ELR (cell line): Measurements from ENCODE around the gene GMPS.
"Not testable (repeated sequence)": the region's sequence is repeated elsewhere in the genome, so short reads cannot be mapped to it uniquely, and the experiment has no call there.

Experiments
- DNase-seq: peaks from one replicate; pipeline ENCODE4 v3.0.0-alpha.2; 2015; ENCODE audit warnings: low read depth

GMPS gene

DNA sequence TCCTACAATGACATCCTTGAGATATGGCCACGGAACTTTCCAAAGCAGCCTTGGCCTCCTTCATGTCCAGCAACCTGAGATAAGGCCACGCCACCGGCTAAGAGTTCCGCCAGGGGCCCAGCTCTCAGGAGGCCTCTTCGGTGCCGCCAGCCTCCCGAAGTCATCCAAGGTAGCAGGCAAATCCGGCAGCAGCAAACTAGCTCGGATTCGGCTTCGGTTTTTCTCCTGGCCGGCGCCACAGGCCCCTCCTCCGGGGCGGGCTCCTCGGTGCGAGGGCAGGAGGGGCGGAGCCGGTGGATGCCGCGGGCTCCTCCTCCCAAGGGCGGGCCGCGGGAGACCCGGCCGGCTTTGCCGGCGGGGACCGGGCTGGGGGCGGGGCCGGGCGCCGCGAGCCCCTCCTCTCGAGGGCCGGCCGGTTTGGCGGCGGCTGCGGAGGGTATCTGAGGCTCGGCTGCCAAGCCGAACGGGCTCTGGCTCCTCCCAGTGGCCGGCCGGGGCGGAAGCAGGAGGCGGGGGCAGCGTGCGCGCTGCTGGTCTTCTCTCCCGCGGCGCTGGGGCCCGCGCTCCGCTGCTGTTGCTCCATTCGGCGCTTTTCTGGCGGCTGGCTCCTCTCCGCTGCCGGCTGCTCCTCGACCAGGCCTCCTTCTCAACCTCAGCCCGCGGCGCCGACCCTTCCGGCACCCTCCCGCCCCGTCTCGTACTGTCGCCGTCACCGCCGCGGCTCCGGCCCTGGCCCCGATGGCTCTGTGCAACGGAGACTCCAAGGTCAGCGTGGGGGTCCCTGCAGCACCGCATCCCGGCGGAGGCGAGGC is at the start of gene GMPS:
Gene GMPS, plus strand, starts transcription at position 518 of the 812 bp plus-strand sequence. Its CDS starts 221 bp downstream, at position 739.
- peak; percentile 94 for DNase-seq

DNA sequence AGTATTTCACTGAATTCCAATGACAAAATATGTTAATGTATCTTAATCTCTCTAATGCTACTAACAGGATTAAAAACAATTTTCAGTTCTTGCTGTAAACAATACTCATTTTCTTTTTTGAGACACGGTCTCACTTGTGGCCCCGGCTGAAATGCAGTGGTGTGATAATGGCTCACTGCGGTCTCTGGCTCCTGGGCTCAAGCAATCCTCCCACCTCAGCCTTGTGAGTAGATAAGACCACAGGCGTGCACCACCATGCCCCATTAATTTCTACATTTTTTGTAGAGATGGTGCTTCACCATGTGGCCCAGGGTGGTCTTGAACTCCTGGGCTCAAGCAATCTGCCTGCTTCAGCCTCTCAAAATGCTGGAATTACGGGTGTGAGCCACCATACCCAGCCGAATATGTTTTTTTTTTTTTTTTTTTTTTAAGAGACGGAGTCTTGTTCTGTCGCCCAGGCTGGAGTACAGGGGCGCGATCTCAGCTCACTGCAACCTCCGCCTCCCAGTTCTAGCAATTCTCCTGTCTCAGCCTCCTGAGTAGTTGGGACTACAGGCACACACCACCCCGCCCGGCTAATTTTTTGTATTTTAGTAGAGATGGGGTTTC is 41.9 kb upstream of the GMPS start:
- DNase-seq: not testable (repeated sequence)

- DNase-seq: no peak
Observed at GRCh38 chr3:155835341-155836071, 34.9 kb upstream of the GMPS start.

DNA sequence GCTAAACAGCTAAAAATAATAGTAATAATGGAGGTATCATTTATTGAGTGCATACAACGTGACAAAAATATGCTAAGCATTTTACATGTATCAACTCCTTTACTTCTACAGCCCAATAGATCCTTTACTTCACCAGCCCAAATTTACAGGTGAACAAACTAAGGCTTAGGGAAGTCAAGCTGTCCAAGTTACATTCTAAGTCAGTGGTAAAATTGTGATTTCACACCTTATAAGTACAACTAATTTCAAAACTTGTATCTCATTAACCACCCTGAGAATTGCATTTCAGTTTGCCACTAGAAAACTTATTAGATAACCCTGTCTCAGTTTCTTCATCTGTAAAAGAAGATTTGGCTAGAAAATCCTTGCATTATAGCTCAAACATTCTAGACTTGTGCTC is 26.9 kb upstream of the GMPS start:
- DNase-seq: no peak

DNA sequence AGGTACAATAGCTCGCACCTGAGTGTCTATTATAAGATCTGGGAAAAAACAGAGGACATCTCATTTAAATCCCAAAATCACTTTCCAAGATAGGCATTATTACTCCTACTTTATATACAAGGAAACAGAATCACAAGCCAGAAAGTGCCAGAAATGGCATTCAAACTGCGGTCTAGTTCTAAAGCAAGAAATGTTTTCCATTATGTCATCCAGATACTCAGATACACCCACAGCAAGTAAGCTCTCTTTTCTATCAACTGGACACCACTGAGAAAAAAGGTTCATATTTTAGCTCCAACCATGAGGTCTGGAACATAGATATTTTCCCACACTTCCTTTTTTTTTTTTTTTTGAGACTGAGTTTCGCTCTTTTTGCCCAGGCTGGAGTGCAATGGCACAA is 24.3 kb upstream of the GMPS start:
- no peak for DNase-seq

DNA sequence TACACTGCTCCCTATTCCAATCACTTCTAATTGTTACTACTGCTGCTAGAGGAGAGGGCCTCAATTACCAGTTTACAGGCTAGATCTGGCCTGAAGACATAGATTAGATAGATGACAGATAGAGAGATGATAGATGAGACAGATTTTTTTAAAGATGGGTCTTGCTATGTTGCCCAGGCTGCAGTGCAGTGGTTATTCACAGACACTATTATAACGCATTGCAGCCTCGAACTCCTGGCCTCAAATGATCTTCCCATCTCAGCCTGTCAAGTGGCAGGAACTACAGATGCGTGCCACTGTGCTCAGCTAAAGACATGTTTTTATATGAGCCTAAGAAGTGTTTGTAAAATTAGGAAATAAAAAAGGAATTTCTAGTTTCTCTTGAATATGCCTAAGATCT is 22.5 kb upstream of the GMPS start:
- no peak for DNase-seq

- not testable (repeated sequence) for DNase-seq
Observed at GRCh38 chr3:155849404-155849803, 21.0 kb upstream of the GMPS start.

DNA sequence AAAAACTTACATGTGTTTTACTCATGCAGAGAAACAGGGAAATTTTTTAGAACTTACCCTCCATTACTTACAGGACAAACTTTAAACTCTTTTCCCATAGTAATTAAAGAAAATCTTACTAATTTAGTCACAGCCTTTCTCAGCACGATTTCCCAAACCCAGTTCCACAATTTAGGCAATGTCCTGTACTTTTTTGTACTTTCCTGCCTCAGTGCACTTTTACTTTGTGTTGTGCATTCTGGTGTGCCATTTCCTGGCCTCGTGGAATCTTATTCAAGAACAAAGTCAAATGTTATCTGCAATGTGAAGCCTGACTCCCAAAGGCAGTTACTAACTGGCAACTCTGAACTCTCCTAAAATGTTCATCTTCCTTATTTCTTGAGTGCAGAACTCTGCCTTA is 18.1 kb upstream of the GMPS start:
- DNase-seq: peak; percentile 10

DNA sequence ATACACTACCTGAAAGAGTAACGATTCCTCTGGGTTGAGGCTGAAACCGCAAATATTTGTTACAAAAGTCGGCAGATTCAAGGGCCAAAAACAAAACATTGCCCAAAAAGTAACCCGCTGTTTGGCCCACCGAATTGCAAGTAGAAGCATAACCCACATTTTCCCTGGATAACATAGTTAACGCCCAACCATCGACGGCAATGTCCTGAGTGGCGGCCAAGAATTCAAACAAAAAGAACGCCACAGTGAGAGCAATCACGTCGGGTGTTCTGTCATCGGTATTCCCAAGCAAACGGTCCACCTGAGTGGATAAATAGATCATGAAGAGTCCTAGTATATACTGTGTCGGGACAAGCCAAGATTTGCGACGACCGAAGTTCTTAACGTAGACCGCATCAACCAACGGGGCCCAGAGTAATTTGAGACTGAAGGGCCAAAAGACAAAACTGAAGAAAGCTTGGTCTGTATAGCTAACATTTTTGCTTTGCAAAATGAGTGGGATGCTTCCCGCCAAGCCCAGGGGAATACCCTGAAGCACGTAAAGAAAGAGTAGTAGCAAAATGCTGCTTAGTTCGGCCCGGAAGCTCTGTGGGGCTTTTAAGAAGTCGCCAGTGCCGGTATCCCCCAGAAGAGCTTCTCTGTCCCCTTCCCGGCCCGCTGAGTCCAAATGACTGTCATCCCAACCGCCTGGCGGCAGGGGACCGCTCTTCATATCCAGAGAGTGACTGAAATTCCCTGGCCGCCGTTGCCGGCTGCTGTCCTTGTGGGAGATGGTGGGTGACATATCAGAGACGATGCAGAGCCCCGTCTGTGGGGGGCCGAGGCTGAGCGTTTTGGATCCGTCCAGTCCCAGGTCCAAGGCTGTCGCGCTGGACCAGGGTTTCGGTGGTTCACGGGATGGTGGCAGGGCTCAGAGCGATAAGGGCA is 17.0 kb upstream of the GMPS start:
- DNase-seq: peak; percentile 45

- peak; percentile 98 for DNase-seq
Observed at GRCh38 chr3:155854141-155854940, 16.1 kb upstream of the GMPS start, which contains the start of gene SLC33A1. TSS of gene SLC33A1 (minus strand) at chr3:155854427. CDS start at chr3:155853997, 430 bp downstream.

DNA sequence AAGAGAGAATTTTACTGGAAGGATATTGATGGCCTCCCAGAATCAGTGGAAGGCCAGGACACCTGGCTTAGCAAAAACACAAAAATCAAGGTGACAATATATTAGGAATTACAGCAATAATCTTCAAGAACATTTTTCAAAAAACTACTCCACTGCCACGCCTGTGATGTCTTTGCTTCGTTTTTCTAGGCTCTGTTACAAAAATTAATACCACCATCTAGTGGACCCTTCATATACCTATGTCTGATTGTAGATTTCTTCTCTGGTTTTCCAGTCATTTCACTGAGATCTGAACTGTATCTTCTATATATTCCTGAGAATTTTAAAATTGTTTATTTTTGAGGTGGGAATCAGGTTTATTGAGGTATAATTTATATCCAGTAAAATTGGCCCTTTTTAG is 10.6 kb upstream of the GMPS start:
- peak; percentile 46 for DNase-seq

DNA sequence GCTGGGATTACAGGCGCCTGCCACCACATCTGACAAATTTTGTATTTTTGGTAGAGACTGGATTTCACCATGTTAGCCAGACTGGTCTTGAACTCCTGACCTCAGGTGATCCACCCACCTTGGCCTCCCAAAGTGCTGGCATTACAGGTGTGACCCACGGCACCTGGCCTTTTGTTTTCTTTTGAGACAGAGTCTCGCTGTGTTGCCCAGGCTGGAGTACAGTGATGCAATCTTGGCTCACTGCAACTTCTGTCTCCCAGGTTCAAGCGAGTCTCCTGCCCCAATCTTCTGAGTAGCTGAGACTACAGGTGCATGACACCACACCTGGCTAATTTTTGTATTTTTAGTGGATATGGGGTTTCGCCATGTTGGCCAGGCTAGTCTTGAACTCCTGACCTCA is 10.0 kb upstream of the GMPS start:
- not testable (repeated sequence) for DNase-seq

DNA sequence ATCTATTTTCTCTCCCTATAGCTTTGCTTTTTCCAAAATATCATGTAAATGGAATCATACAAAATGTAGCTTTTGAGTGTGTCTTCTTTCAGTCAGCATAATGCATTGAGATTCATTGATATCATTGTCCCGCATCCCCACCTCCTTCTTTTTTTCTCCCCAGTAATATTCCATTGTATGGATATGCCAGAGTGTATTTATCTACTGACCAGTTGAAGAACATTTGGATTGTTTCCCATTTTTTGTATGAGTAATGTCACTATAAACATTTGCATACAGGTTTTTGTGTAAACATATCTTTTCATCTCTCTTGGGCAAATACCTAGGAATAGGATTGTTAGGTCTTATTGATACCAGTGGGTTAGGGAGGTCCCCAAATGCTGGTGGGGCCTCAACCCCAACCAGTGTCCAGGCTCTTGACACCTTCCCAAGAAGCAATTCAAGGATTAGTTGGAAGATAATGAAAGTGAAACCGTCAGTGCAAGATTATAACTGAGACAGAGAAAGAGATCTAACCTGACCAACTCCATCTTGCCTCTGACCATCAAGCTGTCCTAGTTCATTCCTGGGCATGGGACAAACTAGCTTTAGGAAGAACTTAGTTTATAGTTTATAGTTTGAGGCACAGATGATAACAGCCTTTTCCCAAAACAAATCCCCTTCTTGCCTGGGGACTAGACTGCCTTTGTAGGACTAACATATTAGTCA is 8.8 kb upstream of the GMPS start:
- peak; percentile 50 for DNase-seq

GRCh38 chr3:155862290-155862982 is 8.0 kb upstream of the GMPS start:
- DNase-seq: peak; percentile 90

GRCh38 chr3:155863072-155863784 is 7.2 kb upstream of the GMPS start:
- DNase-seq: no peak

DNA sequence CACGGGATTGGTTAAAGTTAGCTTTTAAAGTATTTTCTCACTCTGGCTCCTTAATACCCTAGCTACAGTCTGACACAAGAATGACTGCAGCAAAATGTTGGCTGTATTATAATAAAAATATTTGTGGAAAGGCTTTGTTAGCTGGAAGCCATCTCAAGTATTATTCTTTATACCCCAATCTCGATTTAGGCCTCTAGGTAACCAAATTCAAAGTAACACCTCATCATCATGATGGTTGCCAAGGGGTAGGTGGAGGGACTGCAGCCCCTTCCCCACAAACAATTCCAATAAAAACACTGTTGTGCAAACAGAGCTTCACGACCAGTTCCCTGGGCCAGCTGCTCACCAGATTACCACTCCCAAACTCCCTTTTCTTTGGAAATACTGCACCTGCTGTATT is 759 bp upstream of the GMPS start:
- DNase-seq: no peak

DNA sequence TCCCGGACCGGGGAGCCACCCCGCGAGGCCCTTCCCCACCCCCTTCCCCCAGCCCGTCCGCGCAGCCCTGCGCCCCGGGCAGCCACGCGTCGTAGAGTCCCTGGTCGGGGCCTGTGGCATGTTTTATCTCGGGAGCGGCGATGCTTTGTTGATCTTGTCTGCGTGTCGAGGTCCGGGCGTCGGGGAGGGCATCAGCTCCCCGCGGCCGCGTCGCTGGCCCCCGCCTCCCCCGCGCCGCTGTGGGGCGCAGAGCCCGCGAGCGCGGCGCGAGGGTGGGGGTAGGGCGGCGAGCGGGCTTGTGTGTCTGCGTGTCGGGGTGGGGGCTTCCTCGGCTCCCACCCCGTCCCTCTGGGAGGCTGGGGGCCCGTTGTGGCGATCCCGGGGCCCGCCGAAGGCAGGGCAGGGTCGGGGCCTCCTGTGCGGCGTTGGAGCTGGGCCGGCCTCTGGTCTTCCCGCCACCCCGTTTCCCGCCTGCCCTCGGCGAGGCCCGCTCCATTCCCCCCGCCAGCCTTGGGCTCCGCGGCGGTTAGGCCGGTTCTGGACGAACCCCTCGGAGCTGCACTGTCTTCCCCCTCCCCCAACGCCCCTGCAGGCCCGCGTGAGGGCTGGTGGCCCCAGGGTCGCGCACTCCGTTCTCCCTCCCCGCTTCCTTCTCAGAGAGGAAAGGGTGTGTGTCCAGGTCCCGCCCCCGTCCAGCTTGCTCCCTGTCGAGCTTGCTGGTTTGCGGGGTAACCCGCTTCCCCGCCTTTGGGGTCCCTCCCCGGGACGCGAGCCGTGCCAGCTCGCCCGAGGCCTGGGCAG is 695 bp downstream of the GMPS start:
- peak; percentile 65 for DNase-seq

GRCh38 chr3:155871746-155872158 is 1.3 kb downstream of the GMPS start:
- no peak for DNase-seq
